Stomach (tissue), 4 donors: Measurements from ENCODE around the gene MET.

Experiments
- CTCF ChIP-seq, 7 experiments: fragments of 450-650 bp in 4 of 7; fragments of 200-600 bp in 3 of 7; sonication (generic) in 3 of 7; IDR thresholded peaks; one replicate each; pipeline ENCODE4 v1.5.1; 2016 to 2019; ENCODE audit warnings: antibody characterized with exemption in 7 of 7, control low read depth in 2 of 7, mild to moderate bottlenecking in 1 of 7
- POLR2A ChIP-seq, 4 donors: fragments of 450-650 bp; IDR thresholded peaks; one replicate each; pipeline ENCODE4 v1.6.1; 2016; ENCODE audit warnings: antibody characterized with exemption in 4 of 4, control low read depth in 2 of 4, mild to moderate bottlenecking in 1 of 4, moderate library complexity in 1 of 4

DNA sequence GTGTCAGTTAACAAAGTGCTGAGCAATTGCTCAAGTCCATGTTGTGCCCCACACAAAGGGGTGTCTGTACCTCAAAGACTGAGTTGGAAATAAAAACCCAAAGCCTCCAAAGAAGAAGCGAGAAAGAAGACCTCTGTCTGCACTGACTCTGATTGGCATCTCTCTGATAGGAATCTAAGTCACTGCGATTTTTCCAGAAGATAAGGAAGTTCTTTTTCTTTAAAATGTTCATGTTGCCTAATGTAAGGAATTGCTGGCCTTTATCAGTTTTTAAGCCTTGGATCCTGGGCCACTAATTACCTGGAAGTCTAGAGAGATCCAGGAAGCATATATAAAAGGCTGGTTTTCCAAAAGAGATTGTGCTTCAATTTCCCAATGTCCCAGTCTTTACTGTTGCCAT is 24.1 kb upstream of the MET start:
- TF ChIP-seq CTCF (IDR thresholded peaks at IDR 0.05) (no peak), POLR2A (IDR thresholded peaks at IDR 0.05) (no peak)
